NOMO-1 treated with dmso at 0.1 percent for 144 hours (cell line): ENCODE measurements around the gene CBS.
"Not testable (repeated sequence)": the region's sequence is repeated elsewhere in the genome, so short reads cannot be mapped to it uniquely, and the experiment has no call there.

ENCODE experiments used
- DNase-seq: peaks from one replicate; lab custom pipeline; 2025; ENCODE audit not compliant: unreplicated experiment; lab: John Stamatoyannopoulos, UW

CBS gene

DNA sequence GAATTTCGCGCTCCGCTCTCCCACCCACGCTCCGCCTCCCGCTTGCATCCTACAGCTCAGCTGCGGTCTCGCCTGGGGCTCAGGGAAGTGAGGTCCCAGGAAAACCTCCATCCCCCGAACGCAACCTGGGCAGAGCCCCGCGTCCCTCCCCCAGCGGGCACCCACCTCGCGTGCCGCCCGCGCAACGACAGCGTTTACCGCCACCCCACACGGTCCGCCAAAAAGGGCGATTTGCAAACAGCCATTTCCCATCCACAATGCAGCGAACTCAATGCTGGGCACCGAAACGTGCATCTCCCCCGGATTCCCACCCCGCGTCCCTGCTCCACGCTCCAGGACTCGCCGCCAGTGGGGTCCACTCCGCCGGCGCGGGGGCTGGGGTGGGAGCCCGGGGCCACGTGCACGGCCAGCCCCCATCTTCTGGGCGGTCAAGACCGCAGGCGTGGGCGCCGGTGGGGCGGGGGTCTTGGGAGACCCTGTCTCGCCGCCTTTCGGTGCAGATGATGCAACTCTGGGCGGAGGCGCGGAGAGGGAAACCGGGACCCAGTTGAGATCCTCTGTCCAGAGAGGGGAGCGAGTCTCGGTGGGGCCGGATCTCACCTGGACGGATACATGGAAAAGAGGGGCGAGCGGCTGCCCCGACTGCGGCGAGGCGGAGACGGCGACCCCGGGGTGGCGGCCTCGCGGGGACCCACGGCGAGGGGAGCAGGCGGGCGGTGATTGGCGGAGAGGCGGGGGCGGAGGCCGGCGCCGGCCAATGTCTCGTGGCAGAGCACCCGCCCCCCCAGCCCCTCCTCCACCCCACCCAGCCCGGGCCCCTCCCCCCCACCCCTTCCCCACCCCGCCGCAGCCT lies at the start of gene CBS:
Gene CBS (minus strand): TSS at position 666 of the 853 bp plus-strand sequence. CDS start 3,642 bp downstream, outside the sequence.
- not testable (repeated sequence) for DNase-seq

DNA sequence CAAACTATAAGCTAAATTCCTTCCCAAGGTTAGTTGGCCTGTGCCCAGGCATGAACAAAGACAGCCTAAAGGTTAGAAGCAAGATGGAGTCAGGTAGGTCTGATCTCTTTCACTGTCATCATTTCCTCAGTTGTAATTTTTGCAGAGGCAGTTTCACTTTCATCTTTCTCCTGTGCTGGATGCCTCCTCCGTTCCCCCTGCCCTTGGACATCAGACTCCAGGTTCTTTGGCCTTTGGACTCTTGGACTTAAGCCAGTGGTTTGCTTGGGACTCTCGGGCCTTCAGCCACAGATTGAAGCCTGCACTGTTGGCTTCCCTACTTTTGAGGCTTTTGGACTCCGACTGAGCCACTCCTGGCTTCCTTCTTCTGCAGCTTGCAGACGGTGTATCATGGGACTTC lies 40.3 kb upstream of the CBS start:
- not testable (repeated sequence) for DNase-seq

DNA sequence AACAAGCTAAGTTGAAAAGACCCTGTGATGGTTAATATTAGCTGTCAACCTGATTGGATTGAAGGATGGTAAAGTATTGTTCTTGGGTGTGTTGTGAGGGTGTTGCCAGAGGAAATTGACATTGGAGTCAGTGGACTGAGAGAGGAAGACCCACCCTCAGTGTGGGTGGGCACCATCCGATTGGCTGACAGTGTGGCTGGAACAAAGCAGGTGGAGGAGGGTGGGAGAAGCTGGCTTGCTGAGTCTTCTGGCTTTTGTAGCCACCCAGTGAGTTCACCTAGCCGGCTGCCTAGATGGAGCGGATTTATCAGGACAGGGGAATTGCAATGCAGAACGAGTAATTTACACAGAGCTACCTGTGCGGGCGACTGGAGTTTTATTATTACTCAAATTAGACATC lies 38.8 kb upstream of the CBS start:
- DNase-seq = not testable (repeated sequence)

DNA sequence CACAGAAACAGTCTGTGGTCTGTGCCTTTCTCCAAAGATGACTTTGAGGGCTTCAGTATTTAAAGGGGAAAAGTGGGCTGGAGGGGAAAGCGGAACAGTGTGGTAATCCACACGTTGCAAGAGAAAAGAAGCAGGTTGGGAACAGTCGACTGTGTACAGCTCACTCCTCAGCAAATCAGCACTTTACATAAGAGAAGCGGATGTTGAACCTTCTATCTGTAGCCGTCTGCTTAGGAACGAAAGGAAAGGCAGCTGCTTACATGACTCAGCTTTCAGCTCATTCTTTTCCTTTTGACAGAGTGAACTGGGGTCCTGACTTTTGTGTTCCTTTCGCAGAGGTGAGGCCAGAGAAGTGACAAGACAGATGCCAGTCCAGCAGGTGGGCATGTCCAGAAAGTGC lies 33.4 kb upstream of the CBS start:
- not testable (repeated sequence) for DNase-seq

DNA sequence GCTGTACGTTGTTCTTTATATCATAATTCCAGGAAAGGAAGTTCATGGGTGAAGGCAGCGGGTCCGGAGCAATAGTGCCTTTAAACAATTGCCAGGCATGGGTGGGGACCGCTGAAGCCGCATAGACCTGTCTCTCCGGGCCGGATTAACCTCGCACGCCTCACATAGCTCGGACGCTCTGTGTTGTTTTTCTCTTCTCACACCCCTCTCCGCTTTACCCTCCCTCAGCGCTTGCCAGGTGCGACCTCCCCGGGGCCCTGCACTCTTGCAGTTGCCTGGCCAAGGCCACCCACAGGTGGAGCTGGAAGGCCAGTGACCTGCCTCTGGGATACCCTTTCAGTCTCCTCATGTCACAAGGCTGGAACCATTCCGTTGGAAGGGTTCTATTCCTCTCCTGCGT lies 32.5 kb upstream of the CBS start:
- not testable (repeated sequence) for DNase-seq

DNA sequence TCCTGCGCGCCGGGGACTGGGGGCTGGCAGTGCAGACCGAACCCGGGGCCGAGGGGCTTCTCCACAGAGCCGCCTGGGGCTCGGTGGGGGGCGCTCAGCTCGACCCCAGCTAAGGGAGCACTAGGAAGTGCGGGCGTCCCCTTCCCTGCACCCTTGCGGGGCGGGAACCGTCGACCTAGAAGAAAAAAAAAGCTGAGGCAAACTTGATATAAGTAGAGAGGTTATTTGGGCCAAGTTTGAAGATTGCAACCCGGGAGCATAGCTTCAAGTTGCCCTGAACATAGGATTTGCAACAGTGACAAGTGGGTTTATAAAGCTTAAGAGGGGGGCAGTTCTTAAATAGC lies 32.1 kb upstream of the CBS start:
- not testable (repeated sequence) for DNase-seq

DNA sequence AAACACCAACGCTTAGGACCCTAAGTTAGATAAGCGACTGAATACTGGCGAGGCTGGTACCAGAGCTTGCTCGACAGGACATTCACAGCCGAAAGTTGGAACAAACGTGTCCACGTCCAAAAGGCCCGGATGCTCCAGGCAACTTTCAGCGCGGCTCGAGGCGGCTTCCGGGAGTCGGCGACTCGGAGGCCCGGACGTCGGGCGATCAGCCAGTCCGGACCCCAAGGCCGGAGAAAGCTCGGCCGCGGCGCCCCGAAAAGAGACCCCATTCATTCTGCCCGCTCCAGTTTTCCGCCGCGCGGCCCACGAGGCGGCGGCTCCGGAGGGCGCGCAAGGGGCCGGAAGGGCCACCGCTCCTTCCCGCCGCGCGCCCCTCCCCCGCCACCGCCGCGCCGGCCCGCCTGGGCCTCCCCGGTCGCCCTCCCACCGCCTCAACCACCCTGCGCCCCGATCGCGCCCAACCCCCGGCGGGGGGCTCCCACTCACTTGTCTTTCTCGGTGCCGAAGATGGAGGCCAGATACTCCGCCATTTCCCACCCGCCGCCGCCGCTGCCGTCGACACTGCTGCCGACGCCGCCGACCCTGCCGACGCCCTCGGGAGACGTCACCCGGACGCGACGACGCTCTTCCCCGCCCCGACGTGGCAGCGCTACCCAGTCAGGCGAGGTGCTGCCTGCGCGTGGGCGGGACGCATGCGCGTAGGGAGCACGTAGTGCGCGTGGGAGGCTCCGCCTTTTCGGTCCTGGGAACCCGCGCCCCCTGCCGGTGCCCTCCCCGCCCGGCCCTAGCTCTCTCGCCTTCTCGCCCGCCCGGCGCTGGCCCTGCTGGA lies 31.5 kb upstream of the CBS start, which contains the start of gene U2AF1:
Gene U2AF1 (minus strand): TSS at position 606 of the 829 bp plus-strand sequence. CDS start 76 bp downstream, at position 530.
- DNase-seq = not testable (repeated sequence)

DNA sequence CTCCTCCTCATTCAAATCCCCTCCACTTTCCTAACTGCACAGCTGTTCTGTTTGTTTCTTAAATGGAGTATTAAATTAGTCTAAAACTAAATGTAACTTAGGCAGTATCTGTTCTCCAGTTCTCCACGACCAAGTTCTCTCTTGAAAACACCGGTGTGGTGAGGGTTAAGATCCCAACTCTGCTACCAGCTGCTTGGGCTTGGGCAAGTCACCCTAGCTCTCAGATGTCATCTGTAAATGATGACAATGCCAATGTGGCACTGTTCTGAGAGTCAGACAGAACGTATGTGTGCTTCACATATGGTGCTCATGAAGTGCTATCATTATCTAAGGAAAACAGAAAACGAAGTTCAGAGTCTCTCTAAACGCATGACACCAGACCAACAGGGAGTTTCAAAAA lies 29.0 kb upstream of the CBS start:
- not testable (repeated sequence) for DNase-seq

DNA sequence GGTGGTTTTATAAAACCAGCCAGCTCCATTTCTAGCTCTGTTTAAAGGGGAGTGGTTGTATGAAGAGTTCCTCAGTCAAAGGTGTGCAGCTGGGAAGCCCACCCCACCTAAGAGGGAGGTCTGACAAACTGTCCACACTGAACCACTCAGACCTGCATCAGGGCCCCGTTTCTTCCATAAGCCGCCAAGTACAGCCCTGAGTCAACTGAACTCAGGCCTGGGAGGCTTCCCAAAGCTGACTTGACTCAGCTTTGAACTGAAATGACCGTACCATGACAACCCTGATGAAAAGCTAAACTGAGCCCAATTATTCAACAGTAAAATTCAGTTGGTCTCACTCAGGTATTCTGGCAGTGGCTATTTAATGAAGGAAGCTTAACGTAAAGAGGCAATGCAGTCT lies 26.6 kb upstream of the CBS start:
- DNase-seq = not testable (repeated sequence)

DNA sequence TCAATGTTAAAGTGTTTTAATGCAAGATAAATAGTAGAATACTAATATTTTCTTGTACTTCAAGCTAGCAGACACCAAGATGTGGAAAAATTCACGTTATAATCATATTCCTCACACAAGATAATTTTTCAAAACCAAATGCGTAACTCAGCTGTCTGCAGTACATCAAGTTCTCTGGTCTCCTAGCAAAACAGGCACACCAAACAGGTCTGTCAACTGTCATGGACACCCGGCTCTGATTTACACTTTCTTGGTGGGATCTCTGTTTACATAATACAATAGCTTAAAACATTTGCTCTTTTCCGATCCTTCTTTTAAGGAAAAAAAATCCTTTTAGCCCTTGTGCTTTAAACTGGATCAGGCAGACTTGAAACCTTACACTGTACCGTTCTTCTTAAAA lies 26.0 kb upstream of the CBS start:
- DNase-seq = not testable (repeated sequence)

DNA sequence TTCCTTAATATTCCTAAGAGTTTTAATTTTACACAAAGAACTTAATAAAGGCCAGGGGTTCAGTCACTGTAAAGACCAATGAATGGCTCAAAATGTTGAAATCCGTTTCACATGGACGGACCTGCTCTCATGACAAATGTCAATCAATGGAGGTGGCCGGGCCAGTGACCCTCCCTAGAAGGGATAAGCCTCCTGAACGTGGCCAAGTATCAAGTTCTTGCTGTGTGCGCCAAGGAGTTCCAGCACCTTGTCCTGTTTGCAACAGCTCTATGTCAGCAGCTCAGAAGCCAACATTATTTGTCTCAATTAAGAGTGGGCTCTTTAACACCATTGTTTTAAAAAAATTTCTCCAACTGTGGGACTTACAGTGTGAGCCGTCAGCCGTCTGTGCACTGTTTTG lies 25.4 kb upstream of the CBS start:
- DNase-seq = not testable (repeated sequence)

DNA sequence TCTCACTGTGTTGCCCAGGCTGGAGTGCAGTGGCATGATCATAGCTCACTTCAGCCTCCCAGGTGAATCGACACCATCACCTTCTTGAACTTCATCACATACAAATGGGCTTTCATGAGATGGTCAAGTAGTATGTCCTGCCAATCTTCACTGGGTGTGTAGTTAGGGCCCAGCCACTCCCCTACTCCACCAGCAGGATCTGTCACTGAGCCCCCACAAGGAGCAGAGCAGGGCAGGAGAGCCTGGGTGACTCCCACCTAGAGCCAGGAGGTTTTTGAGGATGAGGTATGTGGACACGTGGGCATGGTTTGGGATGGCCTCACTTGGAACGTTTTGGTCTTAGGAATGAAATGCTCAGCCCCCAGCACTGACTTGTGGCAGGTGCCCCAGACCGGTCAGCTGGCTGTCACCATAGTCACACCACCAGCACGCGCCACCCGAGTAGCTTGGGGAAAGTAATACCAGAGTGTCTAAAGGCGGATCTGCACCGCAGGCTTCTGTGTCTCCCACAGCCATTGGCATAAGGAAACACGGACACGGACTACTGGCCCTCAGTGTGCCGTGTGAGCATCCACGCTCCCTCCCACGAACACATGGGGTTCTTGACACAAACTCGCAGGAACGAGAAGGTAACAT lies 16.5 kb upstream of the CBS start:
- not testable (repeated sequence) for DNase-seq

DNA sequence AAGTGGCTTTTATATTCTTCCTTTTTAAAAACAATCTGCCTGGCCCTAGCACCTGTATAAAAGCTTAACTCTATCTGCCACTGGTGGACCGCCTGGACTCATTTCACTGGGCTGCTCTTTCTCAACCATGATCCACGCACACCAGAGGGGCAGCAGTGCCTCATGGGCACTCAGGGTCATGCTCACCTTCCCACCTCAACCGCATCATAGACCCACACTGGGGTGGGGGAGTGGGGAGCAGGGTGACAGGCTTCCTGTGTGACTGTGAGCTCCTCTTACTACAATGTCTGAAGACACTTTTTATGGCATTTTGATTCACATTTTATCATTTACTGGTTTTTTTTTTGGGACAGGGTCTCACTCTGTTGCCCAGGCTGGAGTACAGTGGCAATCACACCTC lies 15.3 kb upstream of the CBS start:
- DNase-seq = not testable (repeated sequence)

DNA sequence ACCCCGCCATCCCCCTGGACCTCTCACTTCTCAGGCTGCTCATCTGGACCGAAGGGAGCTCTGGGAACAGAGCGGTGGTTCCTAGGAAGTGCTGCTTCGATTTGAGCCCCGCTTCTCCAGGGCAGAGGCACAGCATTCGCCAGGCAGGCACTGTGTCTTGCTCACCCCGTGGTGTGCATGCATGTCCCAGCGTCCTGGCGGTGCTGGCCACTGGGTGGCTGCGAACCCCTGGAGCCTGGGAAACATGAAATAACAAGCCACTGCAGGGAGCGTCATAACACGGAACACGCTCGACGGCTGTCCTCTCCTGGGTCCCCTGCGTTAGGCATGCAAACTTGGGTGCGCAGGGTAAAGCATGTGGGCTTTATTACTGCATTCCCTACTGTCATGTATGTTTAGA lies 13.8 kb upstream of the CBS start:
- not testable (repeated sequence) for DNase-seq

DNA sequence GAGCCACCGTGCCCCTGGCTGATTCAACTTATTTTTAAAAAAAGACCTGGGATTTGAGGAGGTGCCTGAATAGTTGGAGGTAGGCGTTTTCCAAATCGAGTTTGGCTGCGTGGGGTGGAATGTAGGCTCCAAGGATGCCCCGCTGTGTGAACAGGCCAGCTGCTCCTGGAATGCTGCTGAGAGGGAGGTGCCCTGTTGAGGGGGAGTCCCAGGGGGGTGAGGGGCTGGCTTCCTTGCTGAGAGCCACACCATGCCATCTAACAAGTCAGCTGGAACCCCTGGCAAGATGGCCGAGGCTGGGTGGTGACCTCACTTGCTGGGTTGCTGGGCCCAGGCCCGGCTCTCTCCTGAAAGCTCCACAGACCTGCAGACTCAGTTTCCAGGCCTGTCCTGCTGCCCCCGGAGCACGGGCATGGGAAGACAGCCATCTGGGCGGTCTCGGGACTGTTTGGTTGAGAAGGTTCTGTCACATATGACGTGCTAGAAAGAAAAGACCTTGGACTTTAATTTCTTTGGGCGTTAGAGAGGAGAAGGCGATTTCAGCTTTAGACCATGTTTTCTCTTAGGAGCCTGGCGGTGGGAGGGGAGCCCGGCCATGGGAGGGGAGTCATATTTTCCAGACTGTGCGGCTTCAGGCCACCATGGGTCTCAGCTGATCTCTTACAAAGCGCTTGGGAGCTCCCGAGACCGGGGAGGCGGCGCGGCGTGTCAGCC lies 7.1 kb upstream of the CBS start:
- not testable (repeated sequence) for DNase-seq

DNA sequence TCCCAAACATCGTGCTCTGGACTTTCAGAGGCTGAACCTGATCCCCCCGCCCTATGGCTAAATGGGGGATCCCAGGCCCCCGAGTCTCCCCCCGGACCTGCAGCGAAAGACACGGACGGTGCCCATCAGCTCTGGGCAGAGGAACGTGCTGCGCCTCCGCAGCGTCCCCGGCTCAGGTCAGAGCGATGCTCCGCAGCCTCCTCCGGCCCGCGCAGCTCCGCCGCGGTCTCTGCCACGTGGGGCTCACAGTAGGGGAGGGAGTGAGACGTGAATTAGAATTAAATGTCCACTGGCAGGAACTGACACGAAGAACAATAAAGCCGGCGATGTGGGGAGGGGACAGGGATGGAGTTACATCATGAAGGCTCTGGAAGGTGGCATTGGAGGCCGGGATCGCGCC lies 1.0 kb upstream of the CBS start:
- not testable (repeated sequence) for DNase-seq

DNA sequence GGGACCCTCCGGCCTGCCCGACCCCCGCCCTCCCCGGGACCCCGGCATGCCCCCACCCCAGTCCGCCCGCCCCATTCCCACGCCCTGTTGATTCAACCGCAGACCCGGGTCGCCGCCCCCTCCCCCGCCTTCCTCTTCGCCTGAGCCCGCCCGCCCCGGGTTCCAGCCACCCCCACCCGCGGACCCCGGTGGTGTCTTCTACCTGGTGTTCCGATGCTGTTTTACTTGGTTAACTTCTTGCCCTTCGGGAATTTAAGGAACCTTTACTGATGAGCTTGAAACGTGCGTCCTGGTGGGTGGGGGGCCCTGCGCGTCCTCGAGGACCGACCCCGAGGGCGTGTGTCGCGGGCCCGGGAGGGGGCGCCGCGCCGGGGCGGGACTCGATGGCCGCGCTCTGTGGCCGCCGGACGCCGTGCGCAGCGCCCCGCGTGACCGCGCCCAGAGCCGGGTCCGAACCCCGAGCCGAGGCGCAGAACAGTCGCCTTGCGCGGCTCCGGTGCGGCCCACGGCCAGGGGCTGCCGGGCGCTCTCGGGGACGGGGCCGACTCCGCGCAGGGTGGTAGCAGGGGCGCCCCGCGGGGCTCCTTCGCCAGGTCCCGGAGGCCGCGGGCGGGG lies 495 bp upstream of the CBS start:
- not testable (repeated sequence) for DNase-seq

DNA sequence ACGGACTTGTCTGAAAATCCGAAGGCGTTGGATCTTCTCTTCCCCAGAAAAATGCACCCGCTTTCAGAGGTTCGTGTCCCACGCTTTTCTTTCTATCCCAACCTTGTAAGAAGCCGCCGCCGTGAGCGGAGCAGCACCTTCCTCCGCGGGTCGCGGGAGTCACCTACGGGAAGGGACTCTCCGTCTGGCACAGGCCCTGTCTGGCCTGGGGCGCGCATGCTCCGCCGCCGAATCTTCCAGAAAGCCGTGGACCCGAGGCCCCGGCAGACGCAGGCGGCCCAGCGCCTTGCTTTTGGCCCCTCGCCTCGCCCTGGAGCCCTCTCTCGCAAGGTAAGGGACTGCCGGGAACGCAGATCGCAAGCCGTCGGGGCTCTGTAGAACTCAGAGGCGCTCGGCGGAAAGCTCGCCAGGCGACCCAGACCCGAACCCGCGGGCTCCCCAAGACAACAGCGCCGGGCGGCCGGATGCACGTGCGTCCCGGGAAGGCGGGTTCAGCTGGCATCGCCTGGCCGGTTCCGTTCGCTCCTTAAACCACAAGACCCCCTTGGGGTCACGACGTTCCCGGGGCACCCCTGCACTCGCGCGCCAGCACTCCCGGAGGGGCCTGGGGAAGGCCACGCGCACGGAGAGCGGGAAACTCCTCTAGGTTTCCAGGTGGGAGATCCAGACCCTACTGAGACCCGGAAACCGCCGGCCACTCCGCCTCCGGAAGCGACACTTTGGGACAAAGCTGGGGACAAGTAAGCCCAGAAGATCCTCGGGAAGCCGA lies 1.1 kb downstream of the CBS start:
- not testable (repeated sequence) for DNase-seq

DNA sequence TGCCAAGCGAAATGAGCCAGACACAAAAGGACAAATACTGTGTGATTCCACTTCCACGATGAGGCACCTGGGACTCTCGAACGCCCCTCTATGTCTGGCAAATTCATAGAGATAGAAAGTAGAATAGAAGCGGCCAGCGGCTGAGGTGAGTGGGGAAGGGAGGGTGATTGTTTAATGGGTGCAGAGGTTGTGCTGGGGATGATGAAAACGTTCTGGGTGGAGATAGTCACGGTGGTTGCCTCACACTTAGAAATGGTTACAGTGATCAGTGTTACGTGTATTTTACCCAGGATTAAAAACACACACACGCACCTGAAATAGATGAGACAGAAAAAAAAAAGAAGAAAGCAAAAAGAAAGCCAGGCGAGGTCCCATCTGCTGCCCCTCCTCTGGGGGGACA lies 2.9 kb downstream of the CBS start:
- DNase-seq = not testable (repeated sequence)

DNA sequence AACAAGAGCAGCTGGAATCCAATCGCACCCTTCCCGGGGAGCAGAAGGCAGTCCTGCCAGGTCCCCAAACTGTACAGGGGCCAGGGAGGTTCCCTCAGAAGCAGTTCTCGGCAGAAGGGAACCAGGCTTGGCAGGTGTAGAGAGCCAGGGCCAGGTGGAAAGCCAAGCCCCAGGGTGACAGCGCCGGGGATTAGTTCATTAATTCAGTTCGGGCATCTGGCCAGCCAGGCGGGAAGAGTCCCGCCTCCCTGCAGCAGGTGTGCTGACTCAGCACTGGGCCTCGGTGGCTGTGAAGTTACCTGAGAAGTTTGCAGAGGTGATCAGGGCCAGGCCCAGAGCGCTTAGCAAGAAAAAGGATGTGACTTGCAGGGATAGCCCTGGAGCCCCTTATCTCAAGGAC lies 6.0 kb downstream of the CBS start:
- DNase-seq = not testable (repeated sequence)
